DOHH2 (cell line): ENCODE results near the gene RTF2.

Experiments used
- H3F3A ChIP-seq: fragments of 200-600 bp; sonication (generic), shearing (Covaris generic); 2 replicates; pipeline ENCODE4 v1.6.0; 2016; ENCODE audit warnings: antibody characterized with exemption, mild to moderate bottlenecking; ENCODE audit not compliant: control insufficient read depth, insufficient read depth
- H3K27ac ChIP-seq: fragments of 200-600 bp; sonication (generic); 2 replicates; pipeline ENCODE4 v1.5.1; 2014; ENCODE audit warnings: low read depth, mild to moderate bottlenecking, low read length, moderate library complexity
- H3K27me3 ChIP-seq: fragments of 200-600 bp; sonication (generic); 2 replicates; pipeline ENCODE4 v1.6.1; 2014; ENCODE audit warnings: mild to moderate bottlenecking, low read length, mixed read lengths; ENCODE audit not compliant: control insufficient read depth
- H3K36me3 ChIP-seq: fragments of 200-600 bp; sonication (generic); 2 replicates; pipeline ENCODE4 v1.6.1; 2014; ENCODE audit warnings: mild to moderate bottlenecking, low read length, moderate library complexity, mixed read lengths; ENCODE audit not compliant: control insufficient read depth
- H3K4me1 ChIP-seq: fragments of 200-600 bp; sonication (generic); 2 replicates; pipeline ENCODE4 v1.6.1; 2014; ENCODE audit warnings: mild to moderate bottlenecking, low read length, mixed read lengths; ENCODE audit not compliant: control insufficient read depth
- H3K4me2 ChIP-seq: fragments of 200-600 bp; sonication (generic); 2 replicates; pipeline ENCODE4 v1.6.0; 2014; ENCODE audit warnings: mild to moderate bottlenecking, low read length, moderate library complexity
- H3K4me3 ChIP-seq: fragments of 200-600 bp; sonication (generic); 2 replicates; pipeline ENCODE4 v1.5.1; 2014; ENCODE audit warnings: mild to moderate bottlenecking, low read length, mixed read lengths
- H3K79me2 ChIP-seq: fragments of 200-600 bp; sonication (generic); 2 replicates; pipeline ENCODE4 v1.6.1; 2014; ENCODE audit warnings: mild to moderate bottlenecking, low read length, mixed read lengths; ENCODE audit not compliant: control insufficient read depth
- H3K9me2 ChIP-seq: fragments of 200-600 bp; sonication (generic); replicated peaks from 2 replicates; pipeline ENCODE4 v1.6.1; 2014; ENCODE audit warnings: mild to moderate bottlenecking, low read length, mixed read lengths; ENCODE audit not compliant: control insufficient read depth
- H3K9me3 ChIP-seq: fragments of 200-600 bp; sonication (generic); 2 replicates; pipeline ENCODE4 v1.6.1; 2014; ENCODE audit warnings: antibody characterized with exemption, low read length, mixed read lengths; ENCODE audit not compliant: control insufficient read depth, insufficient read depth
- H4K20me1 ChIP-seq: fragments of 200-600 bp; sonication (generic); 2 replicates; pipeline ENCODE4 v1.6.0; 2014; ENCODE audit warnings: low read depth, mild to moderate bottlenecking, antibody characterized with exemption, low read length, moderate library complexity; ENCODE audit not compliant: control insufficient read depth, insufficient read depth
- EZH2phosphoT487 ChIP-seq: fragments of 200-600 bp; sonication (generic); IDR thresholded peaks from 2 replicates; pipeline ENCODE4 v1.6.1; 2017; ENCODE audit warnings: borderline replicate concordance, mild to moderate bottlenecking, antibody characterized with exemption, low read length, moderate library complexity, mixed read lengths
- TF ChIP-seq, protein P1 (sequence below): fragments of 200-600 bp; sonication (generic); IDR thresholded peaks from one replicate; pipeline ENCODE4 v1.5.1; 2014; ENCODE audit warnings: antibody characterized with exemption, mild to moderate bottlenecking, low read depth, low read length; ENCODE audit not compliant: poor library complexity, severe bottlenecking

Gene RTF2

DNA sequence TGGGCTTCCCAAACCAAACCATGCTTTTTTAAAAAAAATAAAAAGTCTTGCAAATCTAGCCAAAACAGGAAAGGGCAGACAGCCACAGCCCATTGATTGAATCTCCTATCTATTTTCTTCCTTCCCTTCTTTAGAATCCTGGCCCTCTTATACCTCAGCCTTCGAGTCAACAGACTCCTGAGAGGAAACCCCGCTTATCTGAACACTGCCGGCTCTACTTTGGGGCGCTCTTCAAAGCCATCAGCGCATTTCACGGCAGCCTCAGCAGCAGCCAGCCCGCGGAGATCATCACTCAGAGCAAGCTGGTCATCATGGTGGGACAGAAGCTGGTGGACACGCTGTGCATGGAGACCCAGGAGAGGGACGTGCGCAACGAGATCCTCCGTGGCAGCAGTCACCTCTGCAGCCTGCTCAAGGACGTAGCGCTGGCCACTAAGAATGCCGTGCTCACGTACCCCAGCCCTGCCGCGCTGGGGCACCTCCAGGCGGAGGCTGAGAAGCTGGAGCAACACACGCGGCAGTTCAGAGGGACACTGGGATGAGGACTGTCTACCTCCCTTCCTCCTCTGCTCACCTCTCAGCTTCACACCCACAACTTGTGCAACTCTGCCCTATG lies 10.1 kb upstream of the RTF2 start:
- H3K27ac ChIP-seq = no peak overlapping the region

DNA sequence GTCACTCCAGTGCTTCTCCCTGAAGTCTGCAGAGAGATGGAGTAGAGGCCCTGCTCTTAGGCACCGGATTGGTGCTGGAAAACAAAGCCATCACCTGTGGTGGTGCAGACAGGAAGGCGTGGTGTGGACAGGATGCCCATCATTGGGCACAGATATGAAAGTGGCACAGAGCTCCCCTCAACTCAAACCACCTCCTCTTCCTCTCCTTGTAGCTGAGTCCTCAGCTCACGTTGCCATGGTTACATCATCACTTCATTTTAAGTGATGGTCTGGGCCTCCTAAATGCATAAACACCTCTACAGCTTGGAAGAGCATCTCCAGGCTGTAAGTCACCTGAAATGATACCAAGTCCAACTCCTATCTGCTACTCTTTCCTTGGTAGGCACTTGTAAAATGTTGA lies 8.0 kb upstream of the RTF2 start:
- no peak overlapping the region for H3K4me3 ChIP-seq
- H3K27ac ChIP-seq = no peak overlapping the region
- H3K27me3 ChIP-seq = peaks cover 7% of the 10 kb centered on the region; the same call in 1 of the 2 replicates
- no peaks in the 10 kb centered on the region for H3F3A ChIP-seq
- H4K20me1 ChIP-seq = no peaks in the 10 kb centered on the region
- H3K36me3 ChIP-seq = no peaks in the 10 kb centered on the region
- TF ChIP-seq, protein P1, sequence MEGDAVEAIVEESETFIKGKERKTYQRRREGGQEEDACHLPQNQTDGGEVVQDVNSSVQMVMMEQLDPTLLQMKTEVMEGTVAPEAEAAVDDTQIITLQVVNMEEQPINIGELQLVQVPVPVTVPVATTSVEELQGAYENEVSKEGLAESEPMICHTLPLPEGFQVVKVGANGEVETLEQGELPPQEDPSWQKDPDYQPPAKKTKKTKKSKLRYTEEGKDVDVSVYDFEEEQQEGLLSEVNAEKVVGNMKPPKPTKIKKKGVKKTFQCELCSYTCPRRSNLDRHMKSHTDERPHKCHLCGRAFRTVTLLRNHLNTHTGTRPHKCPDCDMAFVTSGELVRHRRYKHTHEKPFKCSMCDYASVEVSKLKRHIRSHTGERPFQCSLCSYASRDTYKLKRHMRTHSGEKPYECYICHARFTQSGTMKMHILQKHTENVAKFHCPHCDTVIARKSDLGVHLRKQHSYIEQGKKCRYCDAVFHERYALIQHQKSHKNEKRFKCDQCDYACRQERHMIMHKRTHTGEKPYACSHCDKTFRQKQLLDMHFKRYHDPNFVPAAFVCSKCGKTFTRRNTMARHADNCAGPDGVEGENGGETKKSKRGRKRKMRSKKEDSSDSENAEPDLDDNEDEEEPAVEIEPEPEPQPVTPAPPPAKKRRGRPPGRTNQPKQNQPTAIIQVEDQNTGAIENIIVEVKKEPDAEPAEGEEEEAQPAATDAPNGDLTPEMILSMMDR = no peak
- TF ChIP-seq EZH2phosphoT487 = no peak
- no peaks in the 10 kb centered on the region for H3K9me3 ChIP-seq
- H3K9me2 ChIP-seq = no peaks in the 10 kb centered on the region
- H3K4me2 ChIP-seq = no peak overlapping the region
- H3K4me1 ChIP-seq = no peaks in the 10 kb centered on the region
- no peaks in the 10 kb centered on the region for H3K79me2 ChIP-seq

More for the DNA sequence above, 10.1 kb upstream of the RTF2 start:
- Histone ChIP-seq H3K4me2 (no peak overlapping the region), H3K4me3 (no peak overlapping the region), H3K9me3 (no peaks in the 10 kb centered on the region), H3F3A (no peaks in the 10 kb centered on the region), H3K36me3 (no peaks in the 10 kb centered on the region), H4K20me1 (no peaks in the 10 kb centered on the region), H3K27me3 (peaks cover 7% of the 10 kb centered on the region; the same call in 1 of the 2 replicates), H3K9me2 (no peaks in the 10 kb centered on the region), H3K4me1 (peaks cover 9% of the 10 kb centered on the region), H3K79me2 (no peaks in the 10 kb centered on the region)
- TF ChIP-seq EZH2phosphoT487 = no peak
- TF ChIP-seq, protein P1 = no peak

DNA sequence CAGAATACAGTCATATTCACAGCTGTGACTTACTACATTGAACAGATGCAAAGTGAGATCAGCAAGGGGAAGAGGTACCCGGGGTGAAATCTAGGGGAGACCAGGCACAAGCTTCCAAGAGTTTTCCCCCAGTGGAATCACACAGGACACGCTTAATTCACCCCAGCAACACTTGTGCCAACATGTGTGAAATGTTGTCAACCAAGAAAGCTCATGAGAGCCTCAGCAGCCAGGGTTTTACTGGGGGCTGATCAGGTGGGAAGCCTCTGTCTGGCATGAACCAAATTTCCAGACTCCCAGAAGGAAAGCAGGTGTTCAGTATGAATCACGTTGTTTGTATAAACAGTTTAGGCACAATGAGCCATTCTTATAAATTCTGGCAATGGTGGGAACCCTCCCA lies 6.9 kb upstream of the RTF2 start:
- TF ChIP-seq EZH2phosphoT487 = no peak
- TF ChIP-seq, protein P1 = no peak
- H3K4me2 ChIP-seq = no peak overlapping the region
- H3K36me3 ChIP-seq = no peaks in the 10 kb centered on the region
- no peaks in the 10 kb centered on the region for H4K20me1 ChIP-seq
- no peaks in the 10 kb centered on the region for H3K9me3 ChIP-seq
- peaks cover 7% of the 10 kb centered on the region; the same call in 1 of the 2 replicates for H3K27me3 ChIP-seq
- peaks cover 6% of the 10 kb centered on the region; the same call in 1 of the 2 replicates for H3K4me1 ChIP-seq
- no peak overlapping the region for H3K27ac ChIP-seq
- H3K9me2 ChIP-seq = no peaks in the 10 kb centered on the region
- no peak overlapping the region for H3K4me3 ChIP-seq
- no peaks in the 10 kb centered on the region for H3K79me2 ChIP-seq
- no peaks in the 10 kb centered on the region for H3F3A ChIP-seq
